ENCODE measurements around the gene PROKR1.

GRCh38 chr2:68594041-68594440 is 49.3 kb upstream of the PROKR1 start:
- TF ChIP-seq CTCF (IDR thresholded peaks at IDR 0.05) (no peak), POLR2A (IDR thresholded peaks at IDR 0.05) (no peak)
